Natural killer cell (primary cell): Measurements from ENCODE around the gene TICRR. TPM values are rescaled to one million over a fixed set of nuclear protein-coding genes. Genes with fewer than 3 reads are reported as not detected.

Source experiments
- ATAC-seq, 3 donors: fragments of 150-1000 bp in 2 of 3; fragments of 200-7000 bp in 1 of 3; cut with Tn5 transposase; 1 replicate in 1 of 3; 2 replicates in 2 of 3; pipeline ENCODE4 v1.10.0; 2021; ENCODE audit warnings: mild to moderate bottlenecking in 2 of 3, moderate library complexity in 2 of 3
- DNase-seq, 2 donors: peaks; one replicate each; pipeline versions ENCODE4 v3.0.0 to v3.0.0-alpha.2; 2013 to 2021; ENCODE audit warnings: mixed read lengths in 1 of 2
- H3K27ac ChIP-seq: one replicate; pipeline ENCODE4 v1.5.1; 2013; ENCODE audit warnings: mild to moderate bottlenecking, low read length
- H3K27me3 ChIP-seq: one replicate; pipeline ENCODE4 v1.6.1; 2013; ENCODE audit warnings: low read length; ENCODE audit not compliant: control insufficient read depth, insufficient read depth
- H3K36me3 ChIP-seq: one replicate; pipeline ENCODE4 v1.6.1; 2013; ENCODE audit warnings: low read length; ENCODE audit not compliant: control insufficient read depth, insufficient read depth
- H3K4me1 ChIP-seq: one replicate; pipeline ENCODE4 v1.6.1; 2013; ENCODE audit warnings: low read length; ENCODE audit not compliant: control insufficient read depth, insufficient read depth
- H3K4me3 ChIP-seq: one replicate; pipeline ENCODE4 v1.5.1; 2013; ENCODE audit warnings: low read length
- H3K9me3 ChIP-seq: one replicate; pipeline ENCODE4 v1.6.1; 2013; ENCODE audit warnings: low read length; ENCODE audit not compliant: control insufficient read depth, insufficient read depth
- H3K27ac Mint-ChIP-seq, 2 donors: one replicate each; pipeline ENCODE4 v1.8.0; 2022; ENCODE audit warnings: mild to moderate bottlenecking in 2 of 2, mixed read lengths in 2 of 2, moderate library complexity in 1 of 2
- H3K27me3 Mint-ChIP-seq, 2 donors: one replicate each; pipeline ENCODE4 v1.8.0; 2022; ENCODE audit warnings: low read depth in 2 of 2, mixed read lengths in 2 of 2
- H3K36me3 Mint-ChIP-seq: one replicate; pipeline ENCODE4 v1.8.0; 2022; ENCODE audit warnings: mixed read lengths
- H3K4me1 Mint-ChIP-seq, 2 donors: one replicate each; pipeline ENCODE4 v1.8.0; 2022; ENCODE audit warnings: mixed read lengths in 2 of 2
- H3K4me3 Mint-ChIP-seq: one replicate; pipeline ENCODE4 v1.8.0; 2022; ENCODE audit warnings: mild to moderate bottlenecking, moderate library complexity, mixed read lengths
- H3K9me3 Mint-ChIP-seq, 2 donors: one replicate each; pipeline ENCODE4 v1.8.0; 2022; ENCODE audit warnings: mixed read lengths in 2 of 2
- CTCF ChIP-seq: fragments of 200-600 bp; IDR thresholded peaks from one replicate; pipeline ENCODE4 v1.8.0; 2022; ENCODE audit warnings: antibody characterized with exemption
- WGBS: methylation state at CpG from one replicate; pipeline ENCODE4 v1.1.7; 2013; ENCODE audit warnings: missing lambda C conversion rate; ENCODE audit not compliant: insufficient coverage; 5-methylcytosine and 5-hydroxymethylcytosine counted together
- intact Hi-C: fragments of 100-400 bp; cut with micrococcal nuclease; formaldehyde crosslinking; loops from one replicate; pipeline ENCODE4 v1.14.2; 2022
- total RNA-seq, 4 donors: library from RNA; stranded (reverse); fragments of 120-200 nt in 1 of 4; gene quantifications; one replicate each; pipeline versions ENCODE4 v1.2.3 to v1.2.4, GENCODE V29; 2013 to 2022

TICRR gene
- total RNA-seq, 3 donors from 2014 or later (not counting 1 experiment from before 2014, with no cell fraction given): 0.13 to 0.59 (median 0.14) TPM

GRCh38 chr15:89664441-89665350 lies 89.4 kb downstream of the TICRR start:
- H3K4me1 Mint-ChIP-seq: peaks cover 0 to 7% of the 10 kb centered on the region in 2 donors
- peaks cover 4% of the 10 kb centered on the region for H3K27me3 ChIP-seq

GRCh38 chr15:89665449-89666181 lies 90.3 kb downstream of the TICRR start:
- Histone ChIP-seq H3K27ac (no peak overlapping the region), H3K27me3 (peaks cover 2% of the 10 kb centered on the region), H3K36me3 (no peaks in the 10 kb centered on the region), H3K9me3 (no peaks in the 10 kb centered on the region), H3K4me1 (peaks cover 8% of the 10 kb centered on the region), H3K4me3 (peak overlapping the region; percentile 13)
- 3% methylated on average over 72 of the region's 72 CpGs for WGBS
- Mint-ChIP-seq H3K36me3 (no peaks in the 10 kb centered on the region), H3K9me3 (no peaks in the 10 kb centered on the region), H3K27me3 (peaks cover 2 to 12% of the 10 kb centered on the region in 2 donors), H3K4me1 (peaks cover 0 to 7% of the 10 kb centered on the region in 2 donors), H3K4me3 (peak overlapping the region; percentile 49), H3K27ac (no peak overlapping the region)
- ATAC-seq (peak; percentile 54 to 86 (median 61)), DNase-seq (no peak)
- intact Hi-C loops: no loop called here
- no peak for TF ChIP-seq CTCF

More at GRCh38 chr15:89664441-89665350, 89.4 kb downstream of the TICRR start:
- H3K9me3 ChIP-seq: no peaks in the 10 kb centered on the region
- Mint-ChIP-seq H3K27me3 (peaks cover 10 to 16% of the 10 kb centered on the region in 2 donors), H3K27ac (no peak overlapping the region), H3K4me3 (peak overlapping the region; percentile 73), H3K9me3 (no peaks in the 10 kb centered on the region), H3K36me3 (no peaks in the 10 kb centered on the region)
- DNase-seq (no peak), ATAC-seq (no peak)
- no peak for TF ChIP-seq CTCF
- H3K27ac ChIP-seq: no peak overlapping the region
- intact Hi-C loops: no loop called here
- H3K4me1 ChIP-seq: peaks cover 8% of the 10 kb centered on the region
- H3K36me3 ChIP-seq: no peaks in the 10 kb centered on the region
- 92% methylated on average over 11 of the region's 13 CpGs for WGBS
- H3K4me3 ChIP-seq: no peak overlapping the region

- DNase-seq: no peak
- Mint-ChIP-seq H3K27ac (no peak overlapping the region), H3K9me3 (no peaks in the 10 kb centered on the region), H3K4me1 (peaks cover 0 to 7% of the 10 kb centered on the region in 2 donors), H3K36me3 (no peaks in the 10 kb centered on the region), H3K27me3 (peaks cover 0 to 9% of the 10 kb centered on the region in 2 donors), H3K4me3 (peak overlapping the region; percentile 49)
- no peak overlapping the region for H3K27ac ChIP-seq
- intact Hi-C loops: no loop called here
- no peak for ATAC-seq
- H3K4me3 ChIP-seq: peak overlapping the region; percentile 10
- no peaks in the 10 kb centered on the region for H3K9me3 ChIP-seq
- TF ChIP-seq CTCF: no peak
- peaks cover 2% of the 10 kb centered on the region for H3K27me3 ChIP-seq
- 97% methylated on average over 8 of the region's 8 CpGs for WGBS
- no peaks in the 10 kb centered on the region for H3K36me3 ChIP-seq
- H3K4me1 ChIP-seq: peaks cover 8% of the 10 kb centered on the region
These were observed 91.1 kb downstream of the TICRR start for GRCh38 chr15:89666184-89666857.
